Stimulated activated CD8-positive, alpha-beta memory T cell treated with anti-CD3 and anti-CD28 coated beads, Interleukin-7, amount 100 ng/mL, for 24 hours (primary cell): ENCODE measurements around the gene TMED5.
"Not testable (repeated sequence)": the region's sequence is repeated elsewhere in the genome, so short reads cannot be mapped to it uniquely, and the experiment has no call there.

Experiments used
- DNase-seq: peaks from one replicate; pipeline ENCODE4 v3.0.0-alpha.2; 2020; ENCODE audit warnings: low read depth

Gene TMED5

GRCh38 chr1:93171549-93172034 is 8.6 kb downstream of the TMED5 start:
- DNase-seq, result no peak

GRCh38 chr1:93170141-93170678 is 10.0 kb downstream of the TMED5 start:
- not testable (repeated sequence) for DNase-seq

GRCh38 chr1:93167006-93167405 is 13.2 kb downstream of the TMED5 start:
- DNase-seq, result no peak

- DNase-seq, result not testable (repeated sequence)
These were observed 14.3 kb downstream of the TMED5 start for GRCh38 chr1:93165895-93166294.

- no peak for DNase-seq
These were observed 15.4 kb downstream of the TMED5 start for GRCh38 chr1:93164816-93165215.

- not testable (repeated sequence) for DNase-seq
These were observed 16.9 kb downstream of the TMED5 start for GRCh38 chr1:93163314-93163713.

- DNase-seq, result no peak
These were observed 20.9 kb downstream of the TMED5 start for GRCh38 chr1:93159337-93159736.

- no peak for DNase-seq
These were observed 24.9 kb downstream of the TMED5 start for GRCh38 chr1:93155335-93155734.

GRCh38 chr1:93154898-93155297 is 25.3 kb downstream of the TMED5 start:
- no peak for DNase-seq

- no peak for DNase-seq
These were observed 27.4 kb downstream of the TMED5 start for GRCh38 chr1:93152835-93153234.

- no peak for DNase-seq
These were observed 28.7 kb downstream of the TMED5 start for GRCh38 chr1:93151474-93151873.

- no peak for DNase-seq
These were observed 29.5 kb downstream of the TMED5 start for GRCh38 chr1:93150729-93151128.

- no peak for DNase-seq
These were observed 32.2 kb downstream of the TMED5 start for GRCh38 chr1:93148001-93148400.

GRCh38 chr1:93143769-93144168 is 36.4 kb downstream of the TMED5 start:
- no peak for DNase-seq

- no peak for DNase-seq
These were observed 37.1 kb downstream of the TMED5 start for GRCh38 chr1:93143136-93143535.

- DNase-seq, result no peak
These were observed 38.1 kb downstream of the TMED5 start for GRCh38 chr1:93142161-93142560.

GRCh38 chr1:93140106-93140505 is 40.1 kb downstream of the TMED5 start:
- no peak for DNase-seq

GRCh38 chr1:93137604-93138292 is 42.5 kb downstream of the TMED5 start:
- DNase-seq, result no peak

GRCh38 chr1:93136445-93136844 is 43.8 kb downstream of the TMED5 start:
- DNase-seq, result no peak

- DNase-seq, result no peak
These were observed 47.6 kb downstream of the TMED5 start for GRCh38 chr1:93132638-93133037.

- DNase-seq, result no peak
These were observed 50.6 kb downstream of the TMED5 start for GRCh38 chr1:93129507-93130099.

- no peak for DNase-seq
These were observed 55.5 kb downstream of the TMED5 start for GRCh38 chr1:93124556-93125355.
